GM12872 (cell line): ENCODE measurements around the gene SALL3.

Experiments
- TF ChIP-seq, protein P1 (sequence below): IDR thresholded peaks from 3 replicates; pipeline ENCODE4 v1.5.1; 2011; ENCODE audit warnings: low read depth, mild to moderate bottlenecking, low read length, moderate library complexity; ENCODE audit not compliant: insufficient read depth

SALL3 gene

DNA sequence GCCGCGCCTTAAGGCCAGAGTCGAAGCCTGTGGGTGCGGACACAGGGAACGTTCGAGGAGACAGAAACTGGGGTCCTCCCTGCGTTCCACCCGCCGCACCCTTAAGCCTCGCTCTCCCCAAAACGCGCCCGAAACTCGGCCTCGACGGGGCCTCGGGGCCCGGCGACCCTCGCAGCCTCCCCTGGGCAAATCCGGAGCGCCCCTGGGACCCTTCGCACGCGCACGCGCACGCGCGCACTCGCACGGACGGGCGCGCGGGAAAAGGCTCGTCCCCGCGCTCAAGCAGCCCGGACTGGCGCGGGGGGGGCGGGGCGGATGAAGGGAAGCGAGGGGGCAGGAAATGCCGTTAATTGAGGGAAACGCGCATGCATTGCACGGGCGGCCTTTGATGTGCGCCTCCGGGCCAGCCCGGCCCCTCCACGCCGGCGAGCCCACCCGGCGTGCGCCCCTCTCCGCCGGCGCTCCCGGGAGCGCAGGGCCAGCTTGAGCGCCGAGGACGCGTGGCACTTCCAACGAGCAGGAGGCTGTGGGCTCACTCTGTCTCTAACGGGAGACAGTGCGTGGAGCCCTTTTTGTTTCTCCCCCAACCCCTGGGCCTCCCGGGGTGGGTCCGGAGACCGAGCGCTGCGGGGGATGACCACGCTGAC is 5.4 kb upstream of the SALL3 start:
- TF ChIP-seq, protein P1, sequence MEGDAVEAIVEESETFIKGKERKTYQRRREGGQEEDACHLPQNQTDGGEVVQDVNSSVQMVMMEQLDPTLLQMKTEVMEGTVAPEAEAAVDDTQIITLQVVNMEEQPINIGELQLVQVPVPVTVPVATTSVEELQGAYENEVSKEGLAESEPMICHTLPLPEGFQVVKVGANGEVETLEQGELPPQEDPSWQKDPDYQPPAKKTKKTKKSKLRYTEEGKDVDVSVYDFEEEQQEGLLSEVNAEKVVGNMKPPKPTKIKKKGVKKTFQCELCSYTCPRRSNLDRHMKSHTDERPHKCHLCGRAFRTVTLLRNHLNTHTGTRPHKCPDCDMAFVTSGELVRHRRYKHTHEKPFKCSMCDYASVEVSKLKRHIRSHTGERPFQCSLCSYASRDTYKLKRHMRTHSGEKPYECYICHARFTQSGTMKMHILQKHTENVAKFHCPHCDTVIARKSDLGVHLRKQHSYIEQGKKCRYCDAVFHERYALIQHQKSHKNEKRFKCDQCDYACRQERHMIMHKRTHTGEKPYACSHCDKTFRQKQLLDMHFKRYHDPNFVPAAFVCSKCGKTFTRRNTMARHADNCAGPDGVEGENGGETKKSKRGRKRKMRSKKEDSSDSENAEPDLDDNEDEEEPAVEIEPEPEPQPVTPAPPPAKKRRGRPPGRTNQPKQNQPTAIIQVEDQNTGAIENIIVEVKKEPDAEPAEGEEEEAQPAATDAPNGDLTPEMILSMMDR: no peak

DNA sequence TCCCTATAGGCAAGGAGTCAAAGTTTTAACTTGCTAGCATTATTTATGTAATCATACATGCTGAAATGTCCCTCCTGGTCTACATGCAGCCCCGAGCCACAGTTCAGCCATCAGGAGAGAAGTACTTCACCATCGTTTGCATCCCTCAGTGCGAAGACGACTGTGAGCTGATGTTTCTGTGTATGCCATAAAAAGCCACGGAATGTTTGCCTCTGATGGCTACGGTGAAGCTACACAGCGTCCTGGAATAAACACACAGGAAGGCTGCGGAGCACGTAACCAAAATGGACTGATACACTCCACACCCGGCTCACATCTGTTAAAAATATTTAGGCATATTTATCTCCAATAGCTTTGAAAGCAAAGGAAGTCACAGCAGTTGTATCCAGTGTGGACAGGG is 4.3 kb upstream of the SALL3 start:
- TF ChIP-seq, protein P1: no peak

DNA sequence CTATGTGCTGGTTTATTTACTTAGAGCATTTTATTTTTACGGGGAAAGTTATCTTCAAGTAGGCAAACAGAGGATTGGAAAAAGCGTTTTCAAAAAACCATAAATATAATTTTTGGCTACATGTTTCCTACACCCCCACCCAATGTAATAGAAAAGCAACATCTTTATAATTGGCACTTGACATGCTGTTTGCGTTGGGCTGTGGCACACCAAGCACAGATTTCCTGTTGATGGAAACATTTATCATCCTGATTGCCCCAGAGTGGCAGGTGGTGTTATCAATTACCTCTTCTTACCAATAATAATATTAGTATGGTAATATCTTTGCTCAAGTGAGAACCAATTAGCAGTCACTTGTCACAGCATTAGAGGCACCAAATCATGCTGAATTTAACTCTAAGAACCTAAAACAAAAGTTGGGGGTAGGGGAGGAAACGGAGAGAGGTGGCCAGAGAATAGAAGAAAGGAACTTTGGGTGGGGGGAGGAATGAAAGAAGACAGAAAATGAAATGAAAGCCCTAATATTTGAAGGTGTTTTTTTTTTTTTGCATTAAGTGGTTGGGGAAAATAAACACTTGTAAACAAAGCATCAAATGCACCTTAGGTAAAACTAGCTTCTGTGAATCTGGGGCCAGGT is 3.8 kb upstream of the SALL3 start:
- TF ChIP-seq, protein P1: no peak

DNA sequence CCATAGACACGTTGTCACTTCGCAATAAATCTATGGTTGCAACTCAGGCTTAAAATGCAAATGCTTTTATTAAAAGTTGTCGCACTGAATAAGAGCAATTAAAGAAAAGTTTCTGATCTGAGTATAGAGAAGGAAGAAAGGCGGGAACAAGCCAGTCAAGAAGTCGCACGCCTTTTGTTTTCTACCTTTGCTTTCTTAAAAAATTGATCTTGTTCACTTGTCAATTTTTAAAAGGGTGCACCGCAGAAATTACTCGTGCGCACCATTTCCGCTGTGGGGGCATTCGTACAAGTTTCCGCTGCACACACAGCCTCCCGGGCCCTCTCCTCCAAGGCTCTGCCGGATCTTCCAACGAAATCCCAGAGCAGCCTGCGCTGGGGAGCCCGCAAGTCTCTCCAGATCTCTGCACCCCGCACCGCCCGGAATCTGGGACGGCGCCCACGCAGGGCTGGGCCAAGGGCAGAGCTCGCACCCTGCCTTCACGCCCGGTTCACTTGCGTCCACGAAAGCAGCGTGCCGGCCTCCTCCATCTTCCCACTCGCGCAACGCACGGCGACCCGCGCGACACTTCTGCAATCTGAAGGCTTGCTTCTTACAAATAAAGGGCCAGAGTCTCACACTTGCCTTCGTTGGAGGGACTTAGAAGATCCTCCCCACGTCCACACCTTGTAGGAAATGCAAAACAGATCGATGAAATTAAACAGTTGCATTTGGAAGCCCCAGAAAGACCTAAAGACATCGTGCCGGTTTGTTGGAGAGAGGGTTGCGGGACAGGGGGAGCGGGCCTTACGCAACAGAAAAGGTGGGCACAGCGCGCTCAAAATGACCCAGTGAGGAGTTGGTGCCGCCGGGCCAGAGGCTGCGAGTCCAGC is 2.6 kb upstream of the SALL3 start:
- TF ChIP-seq, protein P1: no peak

DNA sequence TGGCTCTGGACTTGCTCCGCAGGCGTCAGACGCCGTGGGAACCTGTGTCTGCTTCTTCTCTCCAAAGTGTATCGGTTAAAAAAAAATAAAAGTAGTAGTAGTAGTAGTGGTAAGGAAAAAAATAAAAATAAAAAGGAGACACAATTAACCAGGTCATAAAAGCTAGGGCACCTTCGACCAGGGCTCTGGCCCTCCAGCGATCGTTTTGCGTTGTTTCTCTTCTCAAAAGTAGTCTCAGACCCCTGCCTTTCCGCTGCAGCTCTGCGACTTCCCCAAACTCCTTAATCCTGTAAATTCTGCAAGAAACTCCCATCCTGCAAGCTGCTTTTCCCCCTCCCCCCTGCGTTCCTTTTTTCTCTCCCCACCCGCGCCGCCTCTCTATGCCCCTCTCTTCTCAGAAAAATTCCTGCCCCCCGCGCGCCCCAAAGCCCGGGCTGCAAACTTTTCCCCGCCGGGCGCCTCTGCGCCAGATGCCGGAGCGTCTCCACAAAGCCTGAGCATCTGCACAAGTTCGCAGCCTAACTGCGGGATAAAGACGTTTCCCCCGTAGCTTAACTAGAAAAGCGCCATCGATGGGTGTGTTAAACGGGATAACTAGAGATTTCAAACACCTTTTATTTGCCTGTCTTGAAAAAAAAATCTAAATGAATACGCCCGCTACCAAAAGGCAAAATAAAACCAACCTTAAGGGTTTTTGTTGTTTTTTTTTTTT is 1.8 kb upstream of the SALL3 start:
- TF ChIP-seq, protein P1: no peak

DNA sequence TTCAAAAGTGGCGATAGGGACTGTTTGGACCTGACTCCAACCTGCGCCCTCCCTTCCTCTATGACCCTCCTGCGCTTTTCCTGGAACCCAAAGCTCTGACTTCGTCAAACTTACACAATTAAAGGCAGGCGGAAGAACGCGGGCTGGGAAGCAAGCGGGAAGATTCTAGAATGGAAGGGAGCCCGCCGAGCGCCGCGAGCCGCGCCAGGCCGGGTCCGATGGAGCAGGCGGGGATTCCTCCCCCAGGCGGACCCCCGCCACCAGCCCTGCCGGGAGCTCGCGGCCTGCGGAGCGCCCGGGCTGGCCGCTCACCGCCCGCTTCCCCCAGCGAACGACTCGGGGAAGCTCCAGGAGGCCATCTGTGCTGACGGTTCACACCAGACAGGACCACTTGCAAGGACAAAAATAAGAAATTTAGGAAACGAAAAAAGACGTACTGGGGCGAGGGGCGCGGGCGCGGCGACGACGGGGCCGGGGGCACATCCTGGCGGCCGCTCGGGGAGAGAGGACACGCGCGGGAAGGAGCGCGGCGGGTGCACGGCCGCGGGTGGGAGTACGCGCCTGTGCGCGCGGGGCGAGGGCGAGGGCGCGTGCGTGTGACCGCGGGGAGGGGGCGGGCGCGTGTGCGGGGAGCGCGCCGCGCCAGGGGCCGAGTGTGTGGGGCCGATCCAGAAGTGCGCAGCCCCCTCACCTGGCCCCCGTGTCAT is 1.1 kb upstream of the SALL3 start:
- TF ChIP-seq, protein P1: no peak
